Measurements from ENCODE around the gene COASY.

Gene COASY

GRCh38 chr17:42547698-42548069 is 14.3 kb upstream of the COASY start:
- no peak for TF ChIP-seq CTCF (IDR thresholded peaks at IDR 0.05; ENCODE audit: borderline replicate concordance, insufficient read depth, low read depth, low read length)
- no peak overlapping the region for H3K4me3 ChIP-seq (ENCODE audit: low read depth, low read length)

GRCh38 chr17:42548070-42548837 is 13.7 kb upstream of the COASY start:
- peak; percentile 77; the same call in 1 of the 2 replicates for TF ChIP-seq CTCF (IDR thresholded peaks at IDR 0.05; ENCODE audit: borderline replicate concordance, insufficient read depth, low read depth, low read length)
- peak overlapping the region; percentile 47 for H3K4me3 ChIP-seq (ENCODE audit: low read depth, low read length)

GRCh38 chr17:42548993-42549755 is 12.8 kb upstream of the COASY start:
- no peak for TF ChIP-seq CTCF (IDR thresholded peaks at IDR 0.05; ENCODE audit: borderline replicate concordance, insufficient read depth, low read depth, low read length)
- H3K4me3 ChIP-seq (ENCODE audit: low read depth, low read length) = no peak overlapping the region

GRCh38 chr17:42552736-42553135 is 9.2 kb upstream of the COASY start, which contains the start of gene HSD17B1:
Gene HSD17B1 (plus strand): TSS chr17:42552923. CDS start chr17:42552934, 11 bp downstream.
- H3K4me3 ChIP-seq (ENCODE audit: low read depth, low read length) = peak within 1 kb of the TSS; percentile 79

- TF ChIP-seq CTCF (IDR thresholded peaks at IDR 0.05; ENCODE audit: borderline replicate concordance, insufficient read depth, low read depth, low read length) = no peak
- H3K4me3 ChIP-seq (ENCODE audit: low read depth, low read length) = no peak overlapping the region
These were observed 8.7 kb upstream of the COASY start for GRCh38 chr17:42553161-42553818.

- TF ChIP-seq CTCF (IDR thresholded peaks at IDR 0.05; ENCODE audit: borderline replicate concordance, insufficient read depth, low read depth, low read length) = no peak
- H3K4me3 ChIP-seq (ENCODE audit: low read depth, low read length) = peak overlapping the region; percentile 79
These were observed 8.1 kb upstream of the COASY start for GRCh38 chr17:42553866-42554249.

GRCh38 chr17:42554250-42555121 is 7.5 kb upstream of the COASY start:
- no peak for TF ChIP-seq CTCF (IDR thresholded peaks at IDR 0.05; ENCODE audit: borderline replicate concordance, insufficient read depth, low read depth, low read length)

More at GRCh38 chr17:42554250-42555121, 7.5 kb upstream of the COASY start:
- H3K4me3 ChIP-seq (ENCODE audit: low read depth, low read length) = peak overlapping the region; percentile 79

Measured in GM12875 (cell line).